OCI-LY3 (cell line): ENCODE data around the gene SNAP25.

Experiments used
- H2AFZ ChIP-seq: fragments of 200-600, 300-600 bp; shearing (Covaris generic); 2 replicates; pipeline ENCODE4 v1.6.0; 2014; ENCODE audit warnings: antibody characterized with exemption, low read depth, low read length
- H3K27ac ChIP-seq: fragments of 200-600, 300-600 bp; sonication (generic); 2 replicates; pipeline ENCODE4 v1.5.1; 2014; ENCODE audit warnings: mild to moderate bottlenecking, low read length, moderate library complexity, mixed read lengths
- H3K27me3 ChIP-seq: fragments of 200-600, 300-600 bp; sonication (generic); 2 replicates; pipeline ENCODE4 v1.6.1; 2014; ENCODE audit warnings: low read depth, low read length, mixed read lengths
- H3K36me3 ChIP-seq: fragments of 200-600, 300-600 bp; sonication (generic); replicated peaks from 2 replicates; pipeline ENCODE3; 2014; ENCODE audit warnings: low read depth, low read length, mixed read lengths
- H3K4me1 ChIP-seq: fragments of 300-600, 200-600 bp; sonication (generic); 2 replicates; pipeline ENCODE4 v1.6.1; 2014; ENCODE audit warnings: low read length, mixed read lengths
- H3K4me2 ChIP-seq: fragments of 200-600, 300-600 bp; sonication (generic); 2 replicates; pipeline ENCODE4 v1.6.1; 2014; ENCODE audit warnings: low read length, mixed read lengths
- H3K4me3 ChIP-seq: fragments of 300-600, 200-600 bp; sonication (generic); 2 replicates; pipeline ENCODE4 v1.5.1; 2014; ENCODE audit warnings: antibody characterized with exemption, mild to moderate bottlenecking, low read length, moderate library complexity
- H3K79me2 ChIP-seq: fragments of 300-600, 200-600 bp; shearing (Covaris generic); 2 replicates; pipeline ENCODE4 v1.6.1; 2014; ENCODE audit warnings: mild to moderate bottlenecking, low read length, mixed read lengths
- H3K9ac ChIP-seq: fragments of 300-600, 200-600 bp; shearing (Covaris generic); 2 replicates; pipeline ENCODE4 v1.6.0; 2014; ENCODE audit warnings: mild to moderate bottlenecking, low read length, moderate library complexity
- H3K9me3 ChIP-seq: fragments of 200-600, 300-600 bp; shearing (Covaris generic); 2 replicates; pipeline ENCODE4 v1.6.1; 2014; ENCODE audit warnings: low read length, mixed read lengths; ENCODE audit not compliant: insufficient read depth
- H4K20me1 ChIP-seq: fragments of 200-600, 300-600 bp; sonication (generic); 2 replicates; pipeline ENCODE4 v1.6.1; 2016; ENCODE audit warnings: low read length, mixed read lengths; ENCODE audit not compliant: insufficient read depth
- EZH2phosphoT487 ChIP-seq: fragments of 200-600 bp; shearing (Covaris generic); IDR thresholded peaks from 2 replicates; pipeline ENCODE4 v1.6.1; 2018; ENCODE audit warnings: antibody characterized with exemption, mixed run types, low read depth
- TF ChIP-seq, protein P1 (sequence below): fragments of 200-600, 300-600 bp; sonication (generic); IDR thresholded peaks from 2 replicates; pipeline ENCODE4 v1.5.1; 2014; ENCODE audit warnings: antibody characterized with exemption, low read length, low read depth

Gene SNAP25

DNA sequence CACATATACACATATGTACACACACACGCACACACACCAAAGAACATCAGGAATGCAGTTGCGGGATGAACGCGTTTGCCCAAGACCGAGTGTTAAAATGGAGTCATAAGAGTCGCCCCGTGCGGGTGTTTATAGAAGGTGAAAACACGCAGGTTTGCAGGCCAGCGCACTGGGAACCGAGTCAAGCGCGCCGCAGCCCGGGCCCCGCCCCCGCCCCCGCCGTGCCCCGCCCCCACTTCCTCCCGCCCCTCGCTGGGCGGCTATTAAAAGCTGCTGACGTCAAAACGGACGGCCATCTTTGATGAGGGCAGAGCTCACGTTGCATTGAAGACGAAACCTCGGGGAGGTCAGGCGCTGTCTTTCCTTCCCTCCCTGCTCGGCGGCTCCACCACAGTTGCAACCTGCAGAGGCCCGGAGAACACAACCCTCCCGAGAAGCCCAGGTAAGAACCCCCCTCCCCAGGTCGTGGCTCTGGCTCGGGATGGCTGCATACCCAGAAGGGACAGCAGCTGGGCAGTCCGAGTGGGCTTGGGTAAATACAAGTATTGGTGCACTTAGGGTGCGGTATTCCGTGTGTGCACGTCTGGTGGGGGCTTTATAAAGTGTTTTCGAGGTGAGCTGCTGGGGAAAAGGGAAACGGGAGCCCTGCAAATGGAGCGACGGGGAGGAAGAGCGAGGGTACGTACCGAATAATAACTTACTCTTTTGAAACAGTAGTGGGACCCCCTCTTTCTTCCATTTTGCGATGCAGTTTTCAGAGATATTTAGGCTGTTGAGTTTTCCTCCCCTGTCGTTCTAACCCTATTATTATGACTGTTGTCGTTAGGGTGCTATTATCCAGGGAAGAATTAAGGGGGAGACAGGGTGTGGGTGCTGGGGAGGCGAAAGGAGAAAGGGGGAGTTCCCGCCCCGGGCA, at the start of gene SNAP25:
TSS of gene SNAP25 (plus strand) at position 295 of the 916 bp plus-strand sequence. CDS start 56,662 bp downstream, outside the sequence.
- Histone ChIP-seq H3K79me2 (no peaks in the 10 kb centered on the region), H3K4me1 (no peaks in the 10 kb centered on the region), H3K27me3 (peaks cover 18% of the 10 kb centered on the region), H3K4me2 (no peak within 1 kb of the TSS), H3K4me3 (no peak within 1 kb of the TSS), H3K9ac (no peak within 1 kb of the TSS), H4K20me1 (no peaks in the 10 kb centered on the region), H3K9me3 (no peaks in the 10 kb centered on the region), H3K36me3 (no peaks in the 10 kb centered on the region), H3K27ac (no peak within 1 kb of the TSS), H2AFZ (no peak within 1 kb of the TSS)
- TF ChIP-seq EZH2phosphoT487, result no peak
- TF ChIP-seq, protein P1, sequence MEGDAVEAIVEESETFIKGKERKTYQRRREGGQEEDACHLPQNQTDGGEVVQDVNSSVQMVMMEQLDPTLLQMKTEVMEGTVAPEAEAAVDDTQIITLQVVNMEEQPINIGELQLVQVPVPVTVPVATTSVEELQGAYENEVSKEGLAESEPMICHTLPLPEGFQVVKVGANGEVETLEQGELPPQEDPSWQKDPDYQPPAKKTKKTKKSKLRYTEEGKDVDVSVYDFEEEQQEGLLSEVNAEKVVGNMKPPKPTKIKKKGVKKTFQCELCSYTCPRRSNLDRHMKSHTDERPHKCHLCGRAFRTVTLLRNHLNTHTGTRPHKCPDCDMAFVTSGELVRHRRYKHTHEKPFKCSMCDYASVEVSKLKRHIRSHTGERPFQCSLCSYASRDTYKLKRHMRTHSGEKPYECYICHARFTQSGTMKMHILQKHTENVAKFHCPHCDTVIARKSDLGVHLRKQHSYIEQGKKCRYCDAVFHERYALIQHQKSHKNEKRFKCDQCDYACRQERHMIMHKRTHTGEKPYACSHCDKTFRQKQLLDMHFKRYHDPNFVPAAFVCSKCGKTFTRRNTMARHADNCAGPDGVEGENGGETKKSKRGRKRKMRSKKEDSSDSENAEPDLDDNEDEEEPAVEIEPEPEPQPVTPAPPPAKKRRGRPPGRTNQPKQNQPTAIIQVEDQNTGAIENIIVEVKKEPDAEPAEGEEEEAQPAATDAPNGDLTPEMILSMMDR, result no peak

DNA sequence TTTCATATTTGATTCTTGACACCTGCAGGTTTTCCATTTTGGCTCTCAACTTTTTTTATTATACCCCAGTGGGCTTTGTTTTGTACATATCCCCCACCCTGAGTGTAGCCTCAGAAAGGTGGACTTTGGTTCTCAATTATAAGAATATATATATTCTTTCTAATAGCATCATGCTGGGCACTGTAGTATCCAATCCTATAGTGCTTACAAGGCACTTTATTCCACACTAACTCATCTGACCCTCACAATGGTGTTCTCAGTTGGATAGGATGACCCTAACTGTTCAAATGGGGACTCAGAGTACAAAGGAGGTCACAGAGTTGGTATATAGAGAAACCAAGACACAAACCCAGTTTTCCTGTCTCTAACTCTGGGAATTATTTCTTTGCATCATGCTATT, 48.9 kb upstream of the SNAP25 start:
- TF ChIP-seq, protein P1, result no peak
- no peak for TF ChIP-seq EZH2phosphoT487
- H3K4me3 ChIP-seq, result no peak overlapping the region
- H3K9me3 ChIP-seq, result no peaks in the 10 kb centered on the region
- no peak overlapping the region for H3K4me2 ChIP-seq
- H3K9ac ChIP-seq, result no peak overlapping the region
- H4K20me1 ChIP-seq, result no peaks in the 10 kb centered on the region
- peaks cover 29% of the 10 kb centered on the region for H3K27me3 ChIP-seq
- no peak overlapping the region for H2AFZ ChIP-seq
- H3K4me1 ChIP-seq, result no peaks in the 10 kb centered on the region
- no peaks in the 10 kb centered on the region for H3K36me3 ChIP-seq
- no peak overlapping the region for H3K27ac ChIP-seq
- H3K79me2 ChIP-seq, result no peaks in the 10 kb centered on the region

DNA sequence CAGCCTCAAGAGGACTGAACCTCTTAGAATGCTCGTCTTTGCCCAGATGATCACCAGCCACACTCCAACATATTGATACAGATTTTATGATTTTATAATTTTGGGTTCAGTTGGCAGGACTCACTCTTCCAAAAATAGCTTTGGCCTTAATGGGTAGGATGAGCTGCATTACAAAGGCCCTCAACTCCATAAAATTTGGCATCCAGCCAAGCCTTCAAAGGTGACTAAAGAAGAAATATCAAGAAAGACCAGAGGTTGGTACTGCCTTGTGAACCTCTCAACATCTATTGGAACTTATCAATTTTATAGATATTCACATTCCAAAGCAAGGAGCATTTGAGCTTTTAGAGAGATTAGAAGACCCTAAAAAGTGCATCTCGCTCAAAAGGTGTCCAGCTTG, 48.4 kb upstream of the SNAP25 start:
- H3K27me3 ChIP-seq, result peaks cover 34% of the 10 kb centered on the region
- H3K27ac ChIP-seq, result no peak overlapping the region
- H3K79me2 ChIP-seq, result no peaks in the 10 kb centered on the region
- H3K36me3 ChIP-seq, result no peaks in the 10 kb centered on the region
- H3K4me2 ChIP-seq, result no peak overlapping the region
- no peak overlapping the region for H3K9ac ChIP-seq
- H3K9me3 ChIP-seq, result no peaks in the 10 kb centered on the region
- TF ChIP-seq EZH2phosphoT487, result no peak
- TF ChIP-seq, protein P1, result no peak
- H3K4me1 ChIP-seq, result no peaks in the 10 kb centered on the region
- no peaks in the 10 kb centered on the region for H4K20me1 ChIP-seq
- no peak overlapping the region for H2AFZ ChIP-seq
- H3K4me3 ChIP-seq, result no peak overlapping the region

DNA sequence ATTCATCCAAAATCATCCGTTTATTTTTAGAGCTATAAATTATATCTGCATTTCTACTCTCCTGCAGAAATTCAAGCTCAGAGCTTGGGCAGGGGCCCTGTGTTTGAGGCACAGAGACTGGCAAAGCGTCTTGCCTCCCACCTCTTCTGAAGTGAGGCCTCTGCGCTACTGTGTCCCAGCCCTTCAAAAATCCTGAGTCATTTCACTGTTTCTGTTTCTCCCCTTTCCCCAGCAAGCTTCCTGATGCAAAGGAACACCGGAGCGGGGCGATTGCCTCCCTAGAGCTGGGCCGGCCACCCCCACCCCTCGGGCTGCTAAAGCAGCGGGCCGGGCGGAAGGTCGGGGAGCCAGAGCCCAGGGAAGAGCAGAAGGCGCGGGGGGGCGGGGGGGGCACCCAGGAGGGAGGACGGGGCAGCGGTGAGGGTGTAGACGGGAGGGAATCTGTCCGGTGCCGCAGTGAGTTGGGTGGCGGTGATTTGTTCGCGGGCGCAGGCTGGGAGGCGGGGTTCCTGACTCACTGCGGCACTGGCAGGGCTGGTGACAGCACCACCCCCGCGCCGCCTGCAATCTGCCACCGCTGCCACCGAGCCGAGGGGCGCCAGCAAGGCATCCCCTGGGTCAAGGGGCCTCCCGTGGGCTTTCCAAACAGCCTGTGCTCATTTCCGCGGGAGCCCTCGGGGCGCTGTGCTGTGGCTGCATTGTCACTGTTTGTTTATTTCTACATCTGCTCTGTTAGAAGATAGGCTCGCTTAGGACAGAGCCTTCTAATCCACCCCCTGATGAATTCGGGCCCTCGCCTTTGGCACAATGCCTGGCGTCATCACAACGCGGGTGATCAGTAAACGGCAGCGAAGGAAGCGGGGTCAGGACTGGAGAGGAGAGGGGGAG, 46.5 kb upstream of the SNAP25 start:
- Histone ChIP-seq H3K4me1 (no peaks in the 10 kb centered on the region), H3K79me2 (no peaks in the 10 kb centered on the region), H3K4me3 (no peak overlapping the region), H2AFZ (no peak overlapping the region), H3K36me3 (no peaks in the 10 kb centered on the region), H3K9me3 (no peaks in the 10 kb centered on the region), H3K27ac (no peak overlapping the region), H3K4me2 (no peak overlapping the region), H3K9ac (no peak overlapping the region), H4K20me1 (no peaks in the 10 kb centered on the region), H3K27me3 (peaks cover 42% of the 10 kb centered on the region)
- TF ChIP-seq EZH2phosphoT487, result no peak
- TF ChIP-seq, protein P1, result no peak
